ENCODE data around the gene KCTD16.

Gene KCTD16

DNA sequence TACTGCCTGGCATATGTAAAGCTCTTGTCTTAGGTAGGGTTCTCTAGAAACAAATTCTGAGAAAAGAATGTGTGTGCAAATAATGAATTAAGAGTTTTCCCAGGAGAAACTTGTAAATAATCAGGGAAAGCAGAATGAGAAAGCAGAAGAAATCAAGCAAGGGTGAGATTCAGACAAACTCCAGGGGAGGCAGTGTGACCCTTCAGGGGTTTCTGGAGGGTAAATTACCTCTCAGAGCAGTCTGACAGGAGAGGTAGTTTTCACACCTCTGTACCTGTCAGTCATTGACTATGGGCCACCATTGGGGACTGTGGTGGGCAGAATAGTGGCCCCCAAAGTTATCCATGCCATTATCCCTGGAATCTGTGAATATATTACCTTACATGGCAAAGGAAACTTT is 124.6 kb downstream of the KCTD16 start:
- DNase-seq: no peak

DNA sequence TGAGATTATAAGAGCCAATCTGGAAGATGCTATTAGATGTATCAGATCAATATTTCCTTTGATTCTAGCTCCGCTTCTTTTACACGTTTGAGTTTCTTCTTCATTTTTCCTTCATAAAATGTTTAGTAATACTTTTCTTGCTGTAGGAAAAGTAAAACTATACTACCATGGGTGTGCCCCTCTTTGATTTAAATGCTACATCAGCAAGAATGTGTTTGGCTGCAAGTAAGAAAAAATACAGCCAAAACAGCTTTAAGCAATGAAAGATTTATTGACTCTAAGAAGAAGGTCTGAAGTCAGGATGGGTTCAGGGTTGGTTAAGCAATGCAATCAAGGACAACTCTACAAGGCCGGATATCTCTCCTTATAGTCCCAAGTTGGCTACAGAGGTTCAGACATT is 126.4 kb downstream of the KCTD16 start:
- DNase-seq: no peak

DNA sequence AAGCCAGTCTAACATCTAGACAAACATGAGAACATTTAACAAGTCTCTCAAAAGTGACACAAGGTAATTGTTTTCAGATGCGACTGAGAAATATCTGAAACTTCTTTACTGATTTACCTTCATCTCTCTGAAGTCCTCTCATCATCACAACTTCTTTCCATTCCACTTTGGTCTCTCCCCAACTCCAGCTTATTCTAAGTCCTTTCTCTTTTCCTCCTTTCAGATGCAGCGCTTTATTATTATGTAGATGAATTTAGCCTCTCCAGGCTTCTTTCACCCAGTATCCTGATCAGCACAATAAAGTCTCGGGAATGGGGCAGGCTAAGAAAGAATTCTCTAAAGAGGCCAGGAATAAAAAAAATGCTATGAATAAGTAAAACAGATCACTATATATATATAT is 128.0 kb downstream of the KCTD16 start:
- no peak for DNase-seq

DNA sequence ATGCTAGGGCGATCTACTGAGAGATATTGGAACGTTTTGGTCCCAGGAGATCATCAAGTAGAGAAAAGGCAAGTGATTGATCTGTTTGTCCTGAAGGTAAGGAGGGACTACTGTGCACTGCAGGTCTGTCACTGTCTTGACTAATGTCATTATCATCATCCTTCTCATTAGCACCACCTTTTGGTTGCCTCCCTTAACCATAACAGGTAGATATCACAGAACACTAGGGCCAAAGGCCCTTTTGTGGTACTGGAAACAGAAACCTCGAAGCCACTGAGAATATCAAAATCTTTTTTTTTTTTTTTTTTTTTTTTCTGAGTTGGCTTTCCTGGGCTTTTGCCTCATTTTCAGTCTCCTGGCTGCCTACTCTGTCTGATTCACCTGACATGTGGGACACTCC is 134.0 kb downstream of the KCTD16 start:
- no peak for DNase-seq

DNA sequence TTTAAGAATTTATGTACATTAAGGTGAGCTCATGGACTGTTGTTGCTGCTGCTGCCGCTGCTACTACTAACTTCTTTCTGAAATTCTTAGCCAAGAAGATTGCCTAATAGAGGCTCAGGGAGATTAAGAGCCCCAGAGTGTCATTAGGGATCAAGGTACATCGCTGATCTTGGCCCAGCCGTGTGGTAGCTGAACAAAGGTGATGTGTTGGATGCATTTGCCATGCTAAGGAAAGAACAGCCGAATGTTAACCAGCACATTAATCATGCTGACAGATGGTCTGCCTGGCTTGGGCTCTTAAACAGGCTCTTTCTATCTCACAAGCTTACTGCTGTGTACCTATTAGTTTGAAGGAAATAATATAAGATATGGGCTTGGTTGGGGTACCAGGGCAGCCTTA is 137.1 kb downstream of the KCTD16 start:
- peak in 1 of 2 experiments; percentile 72 for DNase-seq

DNA sequence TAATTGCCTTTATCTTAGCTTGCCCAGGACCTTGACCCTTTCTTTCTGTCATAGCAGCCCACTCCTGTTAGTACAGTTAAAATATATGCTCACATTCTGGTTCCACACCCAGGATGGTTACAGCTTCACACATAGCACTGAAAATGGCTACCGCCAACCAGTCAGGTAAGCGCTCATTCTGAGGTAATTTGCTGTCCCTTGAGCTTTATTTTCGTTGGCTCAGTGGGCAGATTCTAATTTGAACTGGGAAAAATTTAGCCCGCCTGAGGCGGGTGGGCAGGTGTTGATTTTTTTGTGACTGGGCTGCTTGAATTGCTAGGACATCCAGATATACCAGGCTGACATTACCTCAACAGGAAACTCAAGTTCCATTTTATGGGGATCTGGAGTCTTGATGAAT is 137.5 kb downstream of the KCTD16 start:
- no peak for DNase-seq

DNA sequence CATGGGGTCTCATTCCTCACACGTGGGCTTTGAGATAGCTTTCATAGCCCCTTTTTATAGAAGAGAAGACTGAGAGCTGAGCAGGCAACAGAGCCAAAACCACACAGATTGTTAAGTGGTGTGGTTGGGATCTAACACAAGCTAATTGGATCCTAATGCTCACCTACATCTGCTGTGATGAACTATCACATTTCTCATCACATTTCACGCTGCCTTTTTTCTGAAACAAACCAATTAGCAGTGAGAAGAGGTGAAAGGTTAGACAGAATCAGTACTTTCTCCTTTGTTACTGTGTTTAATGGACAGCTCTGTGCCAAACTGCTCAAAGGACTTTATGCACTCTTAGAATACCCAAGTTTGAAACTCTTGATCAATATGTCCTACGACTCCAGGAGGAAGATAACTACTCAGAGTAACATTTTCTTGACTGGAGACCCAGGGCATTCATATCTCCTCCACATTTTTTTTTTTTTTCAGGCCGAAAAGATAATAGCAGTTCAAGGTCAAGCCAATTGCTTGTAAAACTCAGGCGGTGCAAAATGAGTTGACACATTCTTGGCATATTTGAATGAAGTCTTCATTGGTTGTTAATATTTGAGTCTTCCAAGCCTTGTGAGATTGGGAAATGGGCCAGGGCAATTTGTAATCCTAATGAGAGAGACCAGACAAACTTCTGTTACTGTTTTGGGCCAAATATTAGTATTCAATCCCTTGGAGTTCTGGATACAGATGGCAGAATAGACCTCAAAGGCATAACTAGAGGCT is 138.4 kb downstream of the KCTD16 start:
- peak; percentile 95 to 98 for DNase-seq

DNA sequence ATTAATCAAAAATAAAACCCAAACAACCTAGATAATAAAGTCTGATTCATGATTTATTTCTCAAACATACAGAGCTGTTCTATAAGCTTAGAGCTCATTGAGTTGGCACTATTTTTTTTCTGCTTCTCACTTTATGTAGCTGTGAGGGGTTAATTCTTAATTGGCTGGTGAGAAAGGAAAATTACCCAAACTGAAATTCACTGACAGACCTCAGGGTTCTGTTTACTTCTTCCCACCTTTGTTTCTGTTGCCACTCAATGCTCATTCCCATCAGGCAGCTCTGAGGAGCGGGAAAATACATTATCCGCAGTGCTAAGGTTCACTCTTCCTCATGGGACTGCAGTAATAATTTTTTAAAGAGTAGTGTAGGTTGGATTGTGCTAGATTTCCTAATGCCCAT is 139.9 kb downstream of the KCTD16 start:
- DNase-seq: no peak

DNA sequence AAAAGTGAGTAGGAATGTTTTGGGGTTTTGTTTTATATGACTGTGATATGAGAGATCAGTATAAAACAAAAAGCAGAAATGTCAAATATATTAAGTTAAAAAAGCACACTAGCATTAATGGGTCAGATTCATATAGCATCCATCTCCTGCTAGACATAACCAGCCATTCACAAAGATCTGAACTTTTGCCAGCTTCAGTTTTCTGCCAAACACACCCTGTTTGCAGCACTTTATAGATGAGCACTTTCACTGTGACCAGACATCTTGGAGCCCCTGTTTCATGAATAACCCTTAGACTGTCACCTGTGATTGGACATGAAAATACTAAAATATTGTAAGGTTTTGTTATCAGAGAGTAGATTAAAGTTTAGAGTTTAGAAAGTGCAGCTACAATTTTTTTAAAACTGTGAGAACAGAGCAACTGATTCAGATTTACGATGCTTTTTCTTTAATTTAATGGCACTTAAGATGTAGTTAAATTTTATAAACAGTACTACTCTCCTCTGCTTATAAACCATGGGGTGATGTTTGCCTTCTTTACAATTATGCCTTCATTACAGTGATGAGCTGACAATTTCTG is 142.6 kb downstream of the KCTD16 start:
- DNase-seq: peak; percentile 69 to 87

DNA sequence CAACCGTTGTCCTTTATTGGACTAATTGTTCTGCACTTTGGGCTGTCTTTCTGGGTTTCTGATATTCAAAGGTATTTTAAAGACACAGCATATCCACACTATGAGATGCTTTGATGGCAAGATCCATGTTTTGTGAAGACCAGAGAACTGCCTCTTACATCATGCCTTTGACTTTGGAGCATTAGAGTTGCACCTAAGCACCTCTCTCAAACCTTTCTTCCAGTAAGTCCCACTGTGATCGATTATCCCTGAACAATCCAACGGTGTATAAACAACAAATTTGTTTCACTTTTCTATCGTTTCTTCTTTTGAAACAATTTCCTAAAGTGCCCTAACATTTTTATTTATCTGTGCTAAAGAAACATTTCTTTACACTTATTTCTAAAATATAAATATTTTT is 144.4 kb downstream of the KCTD16 start:
- no peak for DNase-seq

DNA sequence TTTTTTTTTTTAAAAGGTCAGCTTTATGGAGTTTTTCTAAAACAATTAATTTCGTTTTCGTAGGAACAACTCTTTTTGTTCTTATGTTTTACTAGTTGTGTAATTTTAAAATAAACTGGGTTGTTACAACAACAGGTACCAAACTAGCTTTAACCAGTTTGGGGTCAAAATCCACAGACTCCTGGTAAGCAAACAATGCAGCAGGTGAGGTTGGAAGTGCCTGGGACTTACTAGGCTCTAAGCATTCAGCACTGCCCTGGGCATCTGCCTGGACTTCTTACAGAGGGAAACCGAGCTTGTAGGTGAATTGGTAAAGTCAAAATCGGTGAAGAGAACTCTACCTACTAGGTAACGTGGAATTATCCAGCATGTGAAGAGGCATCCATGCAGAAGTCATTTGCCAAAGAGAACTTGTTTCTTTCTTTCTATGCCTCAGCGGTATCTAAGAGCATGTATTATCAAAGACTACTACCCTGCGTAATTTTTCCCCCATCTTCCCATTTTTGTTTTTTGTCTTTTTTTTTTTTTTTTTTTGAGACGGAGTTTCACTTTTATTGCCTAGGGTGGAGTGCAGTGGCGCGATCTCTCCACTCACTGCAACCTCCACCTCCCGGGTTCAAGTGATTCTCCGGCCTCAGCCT is 145.4 kb downstream of the KCTD16 start:
- DNase-seq: no peak

DNA sequence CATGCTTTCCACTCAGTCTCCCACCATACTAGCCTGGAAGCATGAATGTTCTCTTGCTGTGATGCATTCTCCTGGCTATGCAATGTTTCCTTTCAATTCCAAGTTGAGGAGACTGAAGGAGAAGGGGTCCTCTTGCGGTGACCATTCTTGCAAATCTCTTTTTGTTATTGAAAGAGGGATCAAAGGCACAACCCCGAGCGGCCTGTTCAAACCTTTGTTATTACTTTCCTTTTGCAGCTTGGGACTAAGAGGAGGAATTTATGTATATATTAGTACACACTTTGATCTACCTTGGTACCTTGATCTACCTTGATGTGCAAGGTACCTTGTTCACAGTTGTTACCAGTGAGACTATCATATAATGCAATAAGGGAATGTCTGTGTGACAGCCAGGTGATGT is 147.3 kb downstream of the KCTD16 start:
- DNase-seq: no peak

DNA sequence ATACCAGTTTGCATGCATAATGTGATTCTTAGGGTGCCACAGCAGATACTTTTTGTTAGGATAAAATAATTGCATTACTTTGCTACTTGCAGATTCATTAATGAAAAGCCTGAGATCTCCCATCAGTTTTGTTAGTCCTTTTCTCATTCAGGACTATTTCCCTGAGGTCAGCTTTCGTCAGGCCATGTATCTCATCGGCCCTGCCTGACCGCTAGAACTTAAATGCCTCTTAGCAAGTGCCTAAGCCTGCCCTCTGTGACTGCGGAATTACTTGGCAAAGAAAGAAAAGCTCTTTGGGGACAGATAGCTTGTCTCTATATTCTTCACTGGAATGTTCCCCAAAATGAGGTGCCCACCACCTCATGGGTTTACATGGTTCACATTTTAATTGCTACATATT is 147.8 kb downstream of the KCTD16 start:
- DNase-seq: no peak

DNA sequence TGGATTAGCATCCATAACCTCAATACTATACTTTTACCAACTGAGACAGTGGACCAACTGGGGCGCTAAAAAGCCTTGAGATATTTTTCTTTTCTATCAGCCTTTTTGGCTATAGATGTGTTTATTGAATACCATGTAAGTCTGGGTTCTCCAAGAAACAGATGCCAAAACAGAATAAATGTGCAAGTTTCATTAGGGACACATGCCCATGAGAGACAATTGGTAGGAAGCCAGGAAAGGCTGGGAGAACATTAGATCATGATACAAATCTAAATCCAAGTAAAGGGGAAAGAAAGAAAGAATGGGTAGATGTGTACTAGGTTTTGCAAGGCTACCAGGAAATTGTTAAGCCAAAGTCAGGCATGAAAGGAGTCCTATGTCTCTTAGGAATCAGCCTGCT is 152.5 kb downstream of the KCTD16 start:
- DNase-seq: peak; percentile 47 to 88

DNA sequence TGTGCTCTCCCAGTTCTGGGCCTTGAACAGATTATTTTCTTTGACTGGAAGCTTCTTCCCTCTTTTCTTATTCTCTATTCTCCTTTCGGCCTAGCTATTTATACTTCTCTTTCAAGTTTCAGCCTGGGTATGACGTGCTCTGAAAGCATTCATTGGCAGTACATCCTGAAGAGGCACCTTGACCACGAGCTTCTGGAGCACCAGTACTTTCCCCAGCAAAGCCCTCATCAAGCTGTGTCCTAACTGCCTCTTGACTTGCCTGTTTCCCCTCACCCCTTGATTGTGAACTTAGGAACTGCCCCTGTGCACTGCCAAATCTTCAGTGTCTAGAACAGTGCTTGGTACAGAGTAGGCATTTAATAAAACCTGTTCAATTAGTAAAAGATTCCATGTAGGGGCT is 154.9 kb downstream of the KCTD16 start:
- no peak for DNase-seq

DNA sequence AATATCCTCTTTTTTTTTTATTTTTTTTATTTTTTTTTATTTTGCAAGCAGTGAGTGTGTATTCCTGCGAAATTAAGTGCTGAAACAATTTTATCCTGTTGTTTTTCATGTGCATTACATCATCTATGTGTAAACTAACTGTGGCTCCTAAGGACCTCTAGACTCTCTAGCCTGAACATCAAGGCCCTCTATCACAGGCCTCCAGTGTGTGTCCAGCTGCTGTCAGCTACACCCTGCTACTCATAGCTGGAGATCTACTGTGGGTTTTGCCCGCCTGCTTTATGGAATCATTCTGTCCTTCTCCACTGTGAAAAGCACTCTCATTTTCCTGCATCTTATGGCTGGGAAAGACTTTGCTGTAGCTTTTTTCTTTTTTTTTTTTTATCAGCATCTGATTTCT is 157.8 kb downstream of the KCTD16 start:
- no peak for DNase-seq

DNA sequence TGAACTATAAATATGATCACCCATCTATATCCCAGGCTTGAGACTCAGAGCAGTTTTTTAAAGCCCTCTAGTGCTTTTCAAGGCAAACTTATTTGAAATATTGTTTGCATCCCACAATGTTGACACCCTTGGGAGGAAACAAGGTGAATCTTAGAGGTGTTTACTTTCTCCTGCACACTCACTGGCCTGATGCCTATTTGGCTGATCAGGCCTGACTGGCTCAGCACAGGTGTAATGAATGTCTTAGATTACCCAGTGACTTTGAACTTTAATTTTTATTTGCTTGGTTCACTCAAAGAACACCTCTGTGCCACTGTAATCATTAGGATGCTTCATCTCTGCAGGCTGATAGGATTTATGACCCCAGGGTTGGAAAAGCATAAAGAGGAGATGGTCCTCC is 158.3 kb downstream of the KCTD16 start:
- no peak for DNase-seq

DNA sequence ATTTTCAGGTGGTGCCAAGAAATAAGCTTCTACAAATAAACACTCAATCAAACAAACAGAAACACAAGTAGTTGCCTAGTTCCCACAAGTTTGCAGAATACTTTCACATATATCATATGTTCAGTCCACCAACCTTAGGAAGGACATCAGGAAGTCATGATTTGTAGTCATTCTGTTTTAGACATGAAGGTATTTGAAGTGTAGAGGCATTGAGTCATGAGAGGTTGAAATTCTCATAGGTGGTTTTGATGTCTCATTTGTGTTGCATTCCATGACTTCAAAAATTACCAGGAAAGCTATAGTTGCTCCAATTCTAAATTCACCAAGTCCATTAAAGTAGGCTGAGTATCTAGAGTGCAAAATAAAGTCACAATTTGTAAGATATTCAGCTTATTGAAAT is 159.0 kb downstream of the KCTD16 start:
- no peak for DNase-seq

DNA sequence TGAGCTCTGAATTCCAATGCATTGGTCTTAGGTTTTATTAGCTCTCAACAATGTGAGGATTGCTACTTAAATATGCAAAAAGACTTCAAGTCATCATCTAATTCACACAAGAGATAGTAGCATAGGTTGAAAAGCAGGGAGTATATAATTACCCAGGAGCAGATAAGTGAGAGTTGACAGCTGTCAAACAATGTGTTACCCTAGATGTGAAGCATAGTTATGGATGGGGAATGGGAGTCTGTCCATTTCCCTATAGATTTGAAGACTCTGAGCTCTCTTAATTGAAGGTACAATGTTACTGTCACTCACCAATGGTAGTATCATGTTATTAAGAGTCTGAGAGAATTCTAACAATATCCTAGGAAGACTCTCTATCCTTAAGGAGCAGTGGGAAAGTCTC is 160.7 kb downstream of the KCTD16 start:
- DNase-seq: no peak

DNA sequence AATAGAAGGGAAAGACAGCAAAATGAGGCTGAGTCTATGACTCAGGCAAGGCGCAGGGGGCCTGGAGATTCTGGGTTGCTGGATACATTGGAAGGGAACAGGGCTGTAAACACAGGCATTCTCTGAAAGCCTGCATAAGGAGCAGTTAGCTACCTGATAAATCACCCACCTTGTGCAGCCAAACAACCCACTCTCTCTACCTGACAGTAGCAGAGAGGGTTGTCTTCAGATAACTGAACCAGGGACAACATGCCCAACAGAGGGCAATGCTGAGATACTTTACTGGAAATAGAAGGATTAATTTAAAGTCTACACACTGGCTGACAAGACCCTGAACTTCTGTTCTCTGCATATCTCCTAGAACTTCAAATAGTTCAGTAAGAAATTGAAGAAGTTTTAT is 161.6 kb downstream of the KCTD16 start:
- DNase-seq: peak in 1 of 2 experiments; percentile 19

DNA sequence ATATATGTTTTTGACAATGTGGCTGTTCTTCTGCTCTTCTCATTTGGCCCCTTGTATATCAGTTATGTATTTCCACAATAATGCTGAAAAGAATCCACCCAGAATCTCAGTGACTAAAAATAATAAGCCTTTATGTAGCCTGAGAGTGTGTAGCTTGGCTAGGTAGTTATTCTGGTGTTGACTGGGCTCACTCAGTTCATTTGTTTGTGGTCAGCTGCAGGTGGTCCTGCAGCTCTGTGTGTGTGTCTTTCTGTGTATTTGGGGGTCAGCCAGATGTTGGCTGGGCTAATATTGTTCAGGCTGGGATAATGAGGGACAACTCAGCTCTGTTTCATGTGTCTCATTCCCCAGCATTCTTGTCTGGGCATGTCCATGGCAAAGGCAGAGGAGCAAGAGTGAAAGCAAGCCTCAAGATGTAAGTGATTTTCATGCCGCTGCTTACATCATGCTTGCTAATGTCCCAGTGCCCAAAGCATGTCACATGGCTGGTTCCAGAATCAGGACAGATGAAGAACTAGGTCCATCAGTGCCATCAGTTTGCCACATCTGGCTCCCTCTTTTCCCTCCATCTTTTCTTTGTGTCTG is 162.8 kb downstream of the KCTD16 start:
- peak in 1 of 2 experiments; percentile 24 for DNase-seq

DNA sequence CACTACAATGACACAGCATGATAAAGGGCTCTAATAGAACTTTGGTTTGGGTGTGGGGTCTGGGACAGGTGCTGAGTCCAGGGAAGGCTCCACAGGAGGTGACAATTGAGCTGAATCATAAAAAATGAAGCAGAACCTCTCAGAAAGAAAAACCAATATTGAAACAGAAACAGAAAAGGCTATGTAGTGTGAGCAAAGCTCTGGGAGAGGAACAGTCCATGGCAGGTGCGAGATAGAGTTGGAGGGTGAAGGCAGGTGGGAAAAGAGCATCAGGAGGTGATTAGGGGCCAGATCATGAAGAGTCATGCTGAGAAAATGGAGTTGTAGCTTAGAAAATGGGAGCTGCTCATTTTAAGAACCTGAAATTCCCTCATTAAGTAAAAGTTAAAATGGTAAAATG is 164.9 kb downstream of the KCTD16 start:
- DNase-seq: no peak

DNA sequence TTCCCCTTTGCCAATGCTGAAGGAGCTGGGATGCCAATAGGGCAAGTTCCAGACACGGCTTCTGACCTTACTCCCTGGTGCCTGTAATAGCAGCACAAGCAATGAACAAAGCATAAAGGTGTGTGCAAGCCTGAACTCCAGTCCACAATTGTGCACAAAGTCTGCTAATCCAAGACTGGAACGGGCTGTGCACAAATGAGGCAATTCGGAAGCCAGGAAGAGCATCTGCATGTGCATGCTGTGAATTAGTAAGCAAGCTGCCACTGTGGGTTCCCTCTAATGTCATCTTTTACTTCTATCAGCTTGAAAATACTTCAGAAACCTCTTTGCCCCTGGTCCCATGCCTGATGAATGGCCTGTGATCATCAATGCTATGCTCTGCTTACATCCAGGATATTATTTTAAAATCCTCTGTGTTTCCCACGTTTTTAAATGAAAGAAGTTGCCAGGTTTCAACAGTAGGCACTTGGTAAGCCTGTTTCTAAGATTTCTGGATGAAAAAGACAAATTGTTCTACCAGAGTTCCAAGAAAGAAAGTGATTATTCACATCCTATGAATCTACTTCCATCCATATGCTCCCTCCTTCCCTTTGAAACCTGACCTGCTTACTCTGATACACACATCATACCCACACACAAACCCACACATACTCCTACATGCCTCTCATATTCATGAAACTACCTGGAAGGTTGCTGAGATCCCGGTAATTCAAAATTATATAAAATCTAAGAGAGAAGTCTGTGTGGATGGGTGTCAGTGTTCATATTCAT is 165.7 kb downstream of the KCTD16 start:
- peak; percentile 57 to 67 for DNase-seq

Measured in NCI-H446 (cell line).